ENCODE data around the gene PPP2R1A.

DNA sequence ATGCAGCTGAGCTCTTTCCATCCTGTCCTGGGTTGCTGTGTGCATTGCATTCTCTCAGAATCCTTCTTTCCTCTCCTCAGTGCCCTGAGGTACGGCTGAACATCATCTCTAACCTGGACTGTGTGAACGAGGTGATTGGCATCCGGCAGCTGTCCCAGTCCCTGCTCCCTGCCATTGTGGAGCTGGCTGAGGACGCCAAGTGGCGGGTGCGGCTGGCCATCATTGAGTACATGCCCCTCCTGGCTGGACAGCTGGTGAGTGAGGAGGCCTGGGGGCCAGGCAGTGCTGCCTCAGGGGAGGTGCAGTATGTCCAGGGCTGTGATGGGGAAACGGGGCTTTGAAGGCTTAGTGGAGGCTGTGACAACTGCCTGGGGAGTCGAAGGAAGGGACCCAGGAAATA lies 29.8 kb downstream of the PPP2R1A start:
- TF ChIP-seq POLR2A (IDR thresholded peaks at IDR 0.05; ENCODE audit: low read depth, low read length) (no peak), EZH2 (IDR thresholded peaks at IDR 0.05; ENCODE audit: borderline replicate concordance, low read depth, low read length, severe bottlenecking) (no peak)
- TF ChIP-seq, protein P1, sequence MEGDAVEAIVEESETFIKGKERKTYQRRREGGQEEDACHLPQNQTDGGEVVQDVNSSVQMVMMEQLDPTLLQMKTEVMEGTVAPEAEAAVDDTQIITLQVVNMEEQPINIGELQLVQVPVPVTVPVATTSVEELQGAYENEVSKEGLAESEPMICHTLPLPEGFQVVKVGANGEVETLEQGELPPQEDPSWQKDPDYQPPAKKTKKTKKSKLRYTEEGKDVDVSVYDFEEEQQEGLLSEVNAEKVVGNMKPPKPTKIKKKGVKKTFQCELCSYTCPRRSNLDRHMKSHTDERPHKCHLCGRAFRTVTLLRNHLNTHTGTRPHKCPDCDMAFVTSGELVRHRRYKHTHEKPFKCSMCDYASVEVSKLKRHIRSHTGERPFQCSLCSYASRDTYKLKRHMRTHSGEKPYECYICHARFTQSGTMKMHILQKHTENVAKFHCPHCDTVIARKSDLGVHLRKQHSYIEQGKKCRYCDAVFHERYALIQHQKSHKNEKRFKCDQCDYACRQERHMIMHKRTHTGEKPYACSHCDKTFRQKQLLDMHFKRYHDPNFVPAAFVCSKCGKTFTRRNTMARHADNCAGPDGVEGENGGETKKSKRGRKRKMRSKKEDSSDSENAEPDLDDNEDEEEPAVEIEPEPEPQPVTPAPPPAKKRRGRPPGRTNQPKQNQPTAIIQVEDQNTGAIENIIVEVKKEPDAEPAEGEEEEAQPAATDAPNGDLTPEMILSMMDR (IDR thresholded peaks at IDR 0.05; ENCODE audit: extremely low read depth in 1 of 2, insufficient read depth in 1 of 2, low read depth in 1 of 2, low read length in 2 of 2): no peak
